GM21381 (cell line): ENCODE results near the gene PRDX5.
"Not testable (repeated sequence)": the region's sequence is repeated elsewhere in the genome, so short reads cannot be mapped to it uniquely, and the experiment has no call there.

Experiments
- ATAC-seq: cut with Tn5 transposase; IDR thresholded peaks from one replicate; pipeline ENCODE4 v1.9.1; 2021; ENCODE audit warnings: mild to moderate bottlenecking, moderate library complexity; ENCODE audit not compliant: unreplicated experiment

PRDX5 gene

GRCh38 chr11:64305075-64305690 lies 12.7 kb upstream of the PRDX5 start, which contains the start of gene ESRRA:
Gene ESRRA (plus strand): TSS chr11:64305524. CDS start chr11:64307180, 1,656 bp downstream.
- ATAC-seq, result peak; percentile 67

- ATAC-seq, result peak; percentile 34
These were observed 12.0 kb upstream of the PRDX5 start for GRCh38 chr11:64305691-64306562.

- ATAC-seq, result no peak
These were observed 11.4 kb upstream of the PRDX5 start for GRCh38 chr11:64306563-64306875.

GRCh38 chr11:64306876-64307622 lies 10.9 kb upstream of the PRDX5 start:
- no peak for ATAC-seq

GRCh38 chr11:64307795-64308194 lies 10.1 kb upstream of the PRDX5 start:
- ATAC-seq, result not testable (repeated sequence)

- ATAC-seq, result no peak
These were observed 5.0 kb upstream of the PRDX5 start for GRCh38 chr11:64312947-64313346.

- ATAC-seq, result no peak
These were observed 4.3 kb upstream of the PRDX5 start for GRCh38 chr11:64313491-64314145.

GRCh38 chr11:64314146-64314804 lies 3.6 kb upstream of the PRDX5 start:
- no peak for ATAC-seq

- ATAC-seq, result no peak
These were observed 2.9 kb upstream of the PRDX5 start for GRCh38 chr11:64314805-64315561.

GRCh38 chr11:64315667-64316526 lies 2.0 kb upstream of the PRDX5 start:
- not testable (repeated sequence) for ATAC-seq

- peak; percentile 8 for ATAC-seq
These were observed 1.1 kb upstream of the PRDX5 start for GRCh38 chr11:64316672-64317324.

- peak; percentile 59 for ATAC-seq
These were observed 478 bp upstream of the PRDX5 start, which contains the start of gene TRMT112 for GRCh38 chr11:64317325-64317960. Gene TRMT112 (minus strand): TSS chr11:64317559. CDS start chr11:64317526, 33 bp downstream.

- no peak for ATAC-seq
These were observed 1.1 kb downstream of the PRDX5 start for GRCh38 chr11:64318766-64319761.

GRCh38 chr11:64320556-64320955 lies 2.6 kb downstream of the PRDX5 start:
- no peak for ATAC-seq

- no peak for ATAC-seq
These were observed 3.1 kb downstream of the PRDX5 start for GRCh38 chr11:64321026-64321425.

- ATAC-seq, result no peak
These were observed 3.6 kb downstream of the PRDX5 start for GRCh38 chr11:64321533-64321932.

GRCh38 chr11:64322925-64323260 lies 5.0 kb downstream of the PRDX5 start:
- ATAC-seq, result no peak
